DMS 273 (cell line): ENCODE results near the gene NUDT13.

Experiments
- DNase-seq: peaks from one replicate; lab custom pipeline; 2025; ENCODE audit not compliant: unreplicated experiment; lab: John Stamatoyannopoulos, UW

The NUDT13 gene

GRCh38 chr10:73161662-73162061, 51.4 kb downstream of the NUDT13 start:
- DNase-seq: no peak

GRCh38 chr10:73163096-73163495, 52.8 kb downstream of the NUDT13 start:
- DNase-seq: no peak

DNA sequence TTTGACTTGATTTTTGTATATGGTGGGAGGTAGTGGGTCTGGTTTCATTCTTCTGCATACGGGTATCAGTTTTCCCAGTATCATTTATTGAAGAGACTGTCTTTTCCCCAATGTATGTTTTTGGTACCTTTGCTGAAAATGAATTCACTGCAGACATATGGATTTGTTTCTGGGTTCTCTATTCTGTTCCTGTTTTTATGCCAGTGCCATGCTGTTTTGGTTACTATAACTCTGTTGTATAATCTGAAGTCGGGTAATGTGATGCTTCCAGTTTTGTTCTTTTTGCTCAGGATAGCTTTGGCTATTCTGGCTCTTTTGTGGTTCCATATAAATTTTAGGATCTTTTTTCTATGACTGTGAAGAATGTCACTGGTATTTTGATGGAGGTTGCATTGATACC, 56.7 kb downstream of the NUDT13 start:
- DNase-seq: no peak

DNA sequence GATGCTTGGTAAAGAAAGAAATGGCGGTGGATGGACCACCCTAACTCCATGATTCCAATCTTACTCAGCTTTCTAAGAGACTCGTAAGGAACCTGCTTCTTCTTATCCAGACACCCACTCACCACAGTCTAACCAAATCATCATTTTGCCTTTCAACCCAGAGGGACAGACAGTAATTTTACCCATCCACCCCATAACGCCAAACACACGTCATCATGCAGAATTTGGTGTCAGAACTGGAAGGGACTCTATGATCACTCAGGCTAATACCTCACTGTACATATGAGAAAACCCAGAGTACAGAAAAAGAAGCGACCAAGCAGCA, 57.2 kb downstream of the NUDT13 start:
- no peak for DNase-seq

- DNase-seq: peak; percentile 95
Observed at GRCh38 chr10:73167783-73168464, 57.7 kb downstream of the NUDT13 start, which contains the start of the genes ECD and FAM149B1. TSS of gene ECD (minus strand) at chr10:73168008. CDS start at chr10:73163937, 4,071 bp downstream. TSS of gene FAM149B1 (plus strand) at chr10:73168119. CDS start at chr10:73168340, 221 bp downstream.

- no peak for DNase-seq
Observed at GRCh38 chr10:73168465-73168803, 58.2 kb downstream of the NUDT13 start.

DNA sequence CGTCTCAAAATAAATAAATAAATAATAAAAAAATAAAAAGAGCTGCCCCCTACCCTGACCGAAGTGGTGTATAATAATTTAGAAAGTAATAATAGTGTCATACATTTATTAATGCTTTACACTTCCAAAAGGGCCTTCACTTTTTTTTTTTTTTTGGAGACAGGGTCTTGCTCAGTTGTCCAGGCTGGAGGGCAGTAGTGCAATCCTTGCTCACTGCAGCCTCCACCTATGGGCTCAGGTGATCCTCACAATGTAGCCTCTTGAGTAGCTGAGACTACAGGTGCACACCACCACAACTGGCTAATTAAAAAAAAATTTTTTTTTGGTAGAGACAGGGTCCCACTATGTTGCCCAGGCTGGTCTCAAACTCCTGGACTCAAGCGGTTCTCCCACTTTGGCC, 59.1 kb downstream of the NUDT13 start:
- no peak for DNase-seq

GRCh38 chr10:73172867-73173266, 62.6 kb downstream of the NUDT13 start:
- DNase-seq: no peak

DNA sequence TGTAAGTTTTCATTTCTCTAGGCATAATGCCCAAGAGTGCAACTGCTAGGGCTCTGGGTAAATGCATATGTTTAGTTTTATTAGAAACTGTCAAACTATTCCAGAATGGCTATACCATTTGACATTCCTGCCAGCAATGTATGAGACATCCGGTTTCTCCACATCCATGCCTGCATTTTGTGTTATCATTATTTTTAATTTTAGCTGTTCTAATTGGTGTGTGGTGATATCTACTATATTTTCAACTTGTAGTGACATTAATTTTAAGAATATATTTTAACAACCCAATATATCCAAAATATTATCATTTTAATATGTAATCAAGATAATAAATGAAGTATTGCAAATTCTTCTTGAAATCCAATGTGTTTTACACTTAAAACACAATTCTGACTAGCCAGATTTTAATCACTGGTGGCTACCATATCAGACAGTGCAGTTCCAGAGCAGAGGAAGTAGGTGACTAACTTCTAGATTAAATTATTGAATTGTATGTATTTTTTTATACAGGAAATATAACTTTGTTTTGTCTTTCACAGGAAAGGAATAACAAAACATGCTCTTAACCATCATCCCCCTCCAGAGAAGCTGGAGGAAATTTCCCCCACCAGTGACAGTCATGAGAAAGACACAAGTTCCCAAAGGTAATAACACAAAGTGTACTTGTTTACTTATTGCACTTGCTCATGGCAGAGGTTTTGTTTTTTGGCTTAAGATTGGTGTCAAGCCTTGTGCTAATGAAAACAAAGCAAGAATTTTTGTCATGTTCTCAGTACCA, 64.1 kb downstream of the NUDT13 start:
- DNase-seq: no peak
